ENCODE data around the gene DMRT1.

DMRT1 gene

GRCh38 chr9:922171-922570 is 80.7 kb downstream of the DMRT1 start:
- no peak for DNase-seq (ENCODE audit: low read depth in 1 of 2, low spot score in 1 of 2)

- DNase-seq (ENCODE audit: low read depth in 1 of 2, low spot score in 1 of 2), result no peak
Observed at GRCh38 chr9:922731-923130, 81.2 kb downstream of the DMRT1 start.

- DNase-seq (ENCODE audit: low read depth in 1 of 2, low spot score in 1 of 2), result no peak
Observed at GRCh38 chr9:926976-927375, 85.5 kb downstream of the DMRT1 start.

GRCh38 chr9:928363-929042 is 87.0 kb downstream of the DMRT1 start:
- no peak for DNase-seq (ENCODE audit: low read depth in 1 of 2, low spot score in 1 of 2)

- DNase-seq (ENCODE audit: low read depth in 1 of 2, low spot score in 1 of 2), result no peak
Observed at GRCh38 chr9:929719-930118, 88.2 kb downstream of the DMRT1 start.

GRCh38 chr9:933356-933755 is 91.9 kb downstream of the DMRT1 start:
- DNase-seq (ENCODE audit: low read depth in 1 of 2, low spot score in 1 of 2), result no peak

- DNase-seq (ENCODE audit: low read depth in 1 of 2, low spot score in 1 of 2), result no peak
Observed at GRCh38 chr9:935348-935965, 94.0 kb downstream of the DMRT1 start.

GRCh38 chr9:942805-943580 is 101.5 kb downstream of the DMRT1 start:
- no peak for DNase-seq (ENCODE audit: low read depth in 1 of 2, low spot score in 1 of 2)

- DNase-seq (ENCODE audit: low read depth in 1 of 2, low spot score in 1 of 2), result no peak
Observed at GRCh38 chr9:947985-948384, 106.5 kb downstream of the DMRT1 start.

- no peak for DNase-seq (ENCODE audit: low read depth in 1 of 2, low spot score in 1 of 2)
Observed at GRCh38 chr9:948497-948896, 107.0 kb downstream of the DMRT1 start.

- DNase-seq (ENCODE audit: low read depth in 1 of 2, low spot score in 1 of 2), result no peak
Observed at GRCh38 chr9:950139-950538, 108.6 kb downstream of the DMRT1 start.

GRCh38 chr9:952546-952945 is 111.0 kb downstream of the DMRT1 start:
- DNase-seq (ENCODE audit: low read depth in 1 of 2, low spot score in 1 of 2), result no peak

GRCh38 chr9:959105-959504 is 117.6 kb downstream of the DMRT1 start:
- DNase-seq (ENCODE audit: low read depth in 1 of 2, low spot score in 1 of 2), result no peak

- DNase-seq (ENCODE audit: low read depth in 1 of 2, low spot score in 1 of 2), result no peak
Observed at GRCh38 chr9:959914-960313, 118.4 kb downstream of the DMRT1 start.

GRCh38 chr9:962023-962422 is 120.5 kb downstream of the DMRT1 start:
- no peak for DNase-seq (ENCODE audit: low read depth in 1 of 2, low spot score in 1 of 2)

GRCh38 chr9:965497-965896 is 124.0 kb downstream of the DMRT1 start:
- DNase-seq (ENCODE audit: low read depth in 1 of 2, low spot score in 1 of 2), result no peak

- no peak for DNase-seq (ENCODE audit: low read depth in 1 of 2, low spot score in 1 of 2)
Observed at GRCh38 chr9:966870-967269, 125.4 kb downstream of the DMRT1 start.

- DNase-seq (ENCODE audit: low read depth in 1 of 2, low spot score in 1 of 2), result no peak
Observed at GRCh38 chr9:967436-967835, 125.9 kb downstream of the DMRT1 start.

GRCh38 chr9:967903-968641 is 126.6 kb downstream of the DMRT1 start:
- DNase-seq (ENCODE audit: low read depth in 1 of 2, low spot score in 1 of 2), result no peak

- no peak for DNase-seq (ENCODE audit: low read depth in 1 of 2, low spot score in 1 of 2)
Observed at GRCh38 chr9:969310-970150, 128.0 kb downstream of the DMRT1 start.
